Fibroblast of upper back skin (primary cell): ENCODE data around the gene OAF.
"Not testable (repeated sequence)": the region's sequence is repeated elsewhere in the genome, so short reads cannot be mapped to it uniquely, and the experiment has no call there.

Experiments
- DNase-seq: peaks from one replicate; pipeline ENCODE4 v3.0.0-alpha.2; 2013

The OAF gene

DNA sequence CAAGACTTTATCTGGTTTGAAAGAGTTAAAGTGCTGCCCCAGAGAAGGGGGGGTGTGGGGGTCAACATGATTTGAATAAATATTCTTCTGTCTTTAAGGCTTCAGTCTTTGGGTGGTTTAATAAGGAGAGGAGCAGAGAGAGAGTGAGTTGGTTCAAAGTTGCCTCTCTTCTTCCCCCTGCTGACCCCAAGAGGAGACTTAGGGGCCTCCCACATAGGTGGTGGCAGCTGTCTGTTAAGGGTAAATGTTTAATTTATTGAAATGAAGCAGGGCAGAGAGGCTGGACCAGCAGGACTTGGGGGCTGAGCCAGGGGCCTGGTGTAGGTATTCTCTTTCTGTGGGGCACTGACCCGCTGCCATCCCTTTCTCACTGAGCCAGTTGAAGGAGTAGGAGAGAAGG lies 34.6 kb downstream of the OAF start:
- DNase-seq, result no peak

DNA sequence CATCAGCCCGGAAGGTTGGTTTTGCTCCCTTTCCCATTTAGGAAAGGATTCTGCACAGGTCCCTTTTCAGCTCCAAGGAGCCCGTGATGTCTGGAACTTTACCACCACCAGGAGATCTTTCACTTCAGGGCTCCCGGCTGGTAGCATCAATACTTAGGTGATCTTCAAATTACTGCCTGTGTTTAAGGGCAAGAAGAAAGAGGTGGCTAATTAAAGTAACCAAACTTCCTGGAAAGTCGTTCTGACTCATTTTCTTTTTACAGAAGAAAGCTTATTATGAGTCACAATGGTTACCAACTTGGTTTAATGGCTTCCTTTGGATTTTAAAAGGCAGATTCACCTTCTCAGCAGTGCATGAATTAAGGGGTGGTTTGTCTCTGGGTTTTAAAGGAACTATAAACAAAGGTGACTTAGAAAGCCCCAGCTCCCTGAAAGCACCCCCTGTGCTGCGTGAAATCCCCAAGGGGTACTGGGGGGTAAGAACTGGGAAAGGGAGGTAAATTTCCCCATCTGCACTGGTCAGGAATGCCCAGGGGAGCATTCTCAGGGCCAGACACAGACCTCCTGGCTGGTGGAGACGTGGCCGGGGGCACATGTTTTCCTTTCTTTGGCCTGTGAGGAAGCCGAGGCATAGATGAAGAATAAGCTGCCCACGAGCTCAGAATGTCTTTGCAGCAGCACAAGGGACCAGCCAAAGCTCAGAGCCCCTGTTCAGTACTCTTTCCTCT lies 37.9 kb downstream of the OAF start:
- DNase-seq, result peak; percentile 61

DNA sequence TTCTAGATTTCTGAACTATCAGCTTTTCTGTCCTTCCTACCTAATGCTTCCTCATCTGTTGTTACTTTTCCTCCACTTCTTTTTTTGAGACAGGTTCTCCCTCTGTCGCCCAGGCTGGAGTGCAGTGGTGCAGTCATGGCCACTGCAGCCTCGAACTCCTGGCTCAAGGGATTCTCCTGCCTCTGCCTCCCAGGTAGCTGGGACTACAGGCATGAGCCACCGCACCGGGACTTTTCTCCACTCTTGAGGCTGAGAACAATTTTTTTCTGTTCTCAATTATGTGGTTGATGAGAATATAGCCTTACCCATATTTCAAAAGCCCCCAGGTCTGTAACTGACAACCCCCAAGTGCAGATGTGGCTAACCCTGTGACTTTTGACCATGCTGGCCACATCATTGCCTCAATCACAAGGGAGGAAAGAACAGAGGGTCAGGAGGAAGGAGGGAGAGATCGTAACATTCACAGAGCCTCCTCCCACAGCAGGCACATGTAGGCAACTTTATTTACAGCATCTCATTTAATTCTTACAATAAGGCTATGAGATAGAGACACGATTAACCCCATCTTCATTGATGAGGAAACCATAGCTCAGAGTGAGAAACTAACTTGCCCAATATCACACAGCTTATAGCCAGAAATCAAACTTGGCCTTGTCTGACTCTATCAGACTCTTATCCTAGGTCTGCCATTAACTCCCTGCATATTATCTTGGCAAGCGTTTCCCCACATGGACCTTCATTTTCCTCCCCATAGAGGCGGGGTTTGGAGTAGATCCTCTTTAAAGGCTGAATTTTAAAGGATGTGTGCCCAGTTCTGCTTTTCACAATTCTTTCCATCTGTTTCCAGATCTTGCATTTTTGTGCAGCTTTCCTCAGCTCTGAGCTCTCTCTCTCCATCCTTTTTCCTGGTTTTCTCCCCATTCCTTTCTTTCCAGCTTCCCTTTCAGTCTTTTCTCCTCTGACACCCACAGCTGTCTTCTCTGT lies 38.7 kb downstream of the OAF start:
- DNase-seq, result no peak

DNA sequence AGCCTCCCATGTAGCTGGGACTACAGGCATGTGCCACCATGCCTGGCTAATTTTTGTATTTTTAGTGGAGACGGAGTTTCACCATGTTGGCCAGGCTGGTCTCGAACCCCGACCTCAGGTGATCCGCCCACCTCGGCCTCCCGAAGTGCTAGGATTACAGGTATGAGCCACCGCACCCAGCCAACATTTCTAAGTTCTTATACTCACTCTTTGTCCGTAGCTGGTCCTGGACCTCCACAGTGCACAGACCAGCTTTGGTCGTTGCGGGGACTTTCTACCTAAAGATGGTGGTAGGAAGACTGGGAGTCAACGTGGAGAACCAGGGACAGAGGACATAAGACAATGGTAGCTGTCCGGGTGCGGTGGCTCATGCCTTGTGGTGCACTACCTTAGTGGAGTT lies 42.5 kb downstream of the OAF start:
- not testable (repeated sequence) for DNase-seq

DNA sequence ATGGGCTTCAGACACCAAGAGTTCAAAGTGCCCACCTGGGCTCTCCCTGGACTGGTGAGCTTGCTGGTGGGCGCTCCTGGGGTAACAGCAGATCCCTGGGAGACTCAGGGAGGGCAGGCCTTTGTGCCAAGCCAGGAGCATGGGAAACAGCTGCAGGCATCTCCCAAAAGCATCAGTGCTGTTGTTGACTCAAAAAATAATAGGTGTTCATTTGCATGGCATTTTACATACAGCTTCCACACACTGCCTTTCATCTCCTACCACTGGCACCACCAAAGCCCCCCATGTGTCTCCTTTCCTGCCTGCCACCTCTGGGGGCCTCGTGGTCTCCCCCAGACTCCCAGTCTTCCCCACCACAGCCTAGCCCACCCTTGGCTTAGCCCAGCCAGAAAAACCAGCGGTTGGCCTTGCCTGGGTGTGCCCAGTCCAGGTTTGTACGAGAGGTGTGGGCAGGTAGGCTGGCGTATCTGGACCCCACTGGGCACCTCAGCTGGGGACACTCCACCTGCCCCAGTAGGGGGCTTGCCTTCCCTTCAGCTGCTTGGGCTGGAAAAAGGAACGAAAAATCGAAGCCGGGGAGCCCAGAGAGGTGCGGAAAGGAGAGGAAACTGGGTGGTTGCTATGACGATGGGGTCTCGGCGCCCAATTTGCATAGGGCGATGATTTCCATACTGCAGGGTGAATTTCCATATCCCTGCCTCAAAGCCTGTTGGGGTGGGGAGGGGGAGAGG lies 44.1 kb downstream of the OAF start:
- DNase-seq, result no peak

DNA sequence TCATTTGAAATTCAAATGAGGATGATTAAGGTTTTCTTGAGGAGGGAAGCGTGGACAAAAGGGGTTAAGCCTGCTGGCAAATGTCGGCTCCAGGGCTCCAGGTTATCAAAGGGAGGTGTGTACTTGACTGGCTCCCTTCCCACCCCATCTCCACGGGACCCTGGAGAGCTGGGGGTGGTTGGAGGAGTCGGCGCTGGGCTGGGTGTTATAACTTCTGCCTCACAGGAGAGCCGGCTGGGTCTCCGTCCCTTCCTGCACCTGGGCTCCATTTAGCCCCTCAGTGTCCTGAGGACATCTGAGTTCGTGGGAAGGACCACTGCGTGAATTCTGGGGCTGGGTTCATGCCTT lies 44.7 kb downstream of the OAF start:
- DNase-seq, result no peak

DNA sequence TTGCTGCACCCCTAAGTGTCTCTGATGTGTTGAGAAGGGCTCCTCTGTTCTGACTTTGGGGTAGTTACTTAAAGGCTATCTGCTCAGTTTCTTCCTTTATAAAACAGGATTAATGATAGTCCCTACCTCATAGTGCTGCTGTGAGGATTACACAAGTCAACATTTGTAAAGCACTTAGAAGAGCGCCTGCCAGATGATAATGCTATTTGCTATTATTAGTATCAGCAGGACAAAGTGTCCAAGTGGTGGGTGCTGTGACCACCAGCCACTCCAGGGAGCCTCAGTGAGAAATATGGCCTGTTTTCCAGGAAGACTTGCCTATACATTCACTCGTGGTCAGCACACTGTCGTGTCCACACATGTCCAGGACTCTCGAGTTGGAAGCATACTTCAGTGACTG lies 45.3 kb downstream of the OAF start:
- DNase-seq, result no peak

DNA sequence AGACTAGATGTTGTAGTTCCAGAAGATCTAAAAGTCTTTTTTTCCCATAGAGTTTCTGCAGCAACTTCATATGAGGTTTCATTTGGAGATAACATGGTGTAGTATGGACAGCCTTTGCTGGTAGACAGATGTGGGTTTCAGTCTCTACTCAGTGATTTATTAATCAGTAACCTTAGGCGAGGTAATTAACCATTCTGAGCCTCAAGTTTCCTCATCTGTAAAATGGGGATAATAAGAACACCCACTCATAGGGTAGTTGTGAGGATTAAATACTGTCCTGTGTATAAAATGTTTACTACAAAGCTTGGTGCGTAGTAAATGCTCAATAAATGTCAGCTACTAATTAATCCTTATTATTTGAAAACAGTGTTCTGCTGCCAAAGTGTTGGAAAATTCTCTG lies 45.9 kb downstream of the OAF start:
- no peak for DNase-seq

DNA sequence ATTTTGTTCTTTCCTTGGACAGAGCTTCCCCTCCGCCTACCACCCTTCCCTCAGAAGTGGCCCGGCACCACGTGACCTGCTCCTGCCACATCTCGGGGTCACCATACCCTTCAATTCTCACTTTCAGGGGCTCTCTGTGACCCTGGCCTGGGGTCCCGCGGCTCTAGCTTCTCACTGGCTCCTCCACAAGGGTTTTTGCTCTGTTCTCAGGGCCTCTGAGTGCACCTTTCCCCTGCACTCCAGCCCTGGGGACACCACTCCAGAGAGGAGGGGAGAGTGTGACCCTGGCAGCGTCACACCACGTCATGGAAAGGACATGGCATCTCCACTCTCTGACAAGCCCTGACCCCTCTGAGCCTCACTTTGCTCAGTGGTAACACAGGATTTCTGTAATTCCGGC lies 46.5 kb downstream of the OAF start:
- no peak for DNase-seq

DNA sequence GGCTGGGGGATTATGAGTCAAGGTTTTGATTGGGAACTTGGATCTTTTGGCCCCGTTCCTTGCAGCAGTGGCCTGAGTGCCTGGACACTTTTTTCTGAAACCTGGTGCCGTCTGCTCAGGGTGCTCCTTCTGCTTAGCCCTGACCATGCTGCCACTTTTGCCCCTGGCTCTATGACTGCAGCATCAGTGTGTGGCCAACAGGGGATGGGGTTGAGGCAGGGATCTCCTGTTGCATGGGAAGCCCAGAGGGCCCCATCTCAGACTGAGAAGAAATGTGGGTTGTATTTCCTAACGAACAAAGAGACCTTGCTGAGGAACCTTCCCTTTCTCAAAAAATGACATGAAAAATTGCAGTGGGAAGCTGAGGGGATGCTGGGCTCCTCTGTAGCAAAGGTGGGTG lies 47.8 kb downstream of the OAF start:
- DNase-seq, result no peak

DNA sequence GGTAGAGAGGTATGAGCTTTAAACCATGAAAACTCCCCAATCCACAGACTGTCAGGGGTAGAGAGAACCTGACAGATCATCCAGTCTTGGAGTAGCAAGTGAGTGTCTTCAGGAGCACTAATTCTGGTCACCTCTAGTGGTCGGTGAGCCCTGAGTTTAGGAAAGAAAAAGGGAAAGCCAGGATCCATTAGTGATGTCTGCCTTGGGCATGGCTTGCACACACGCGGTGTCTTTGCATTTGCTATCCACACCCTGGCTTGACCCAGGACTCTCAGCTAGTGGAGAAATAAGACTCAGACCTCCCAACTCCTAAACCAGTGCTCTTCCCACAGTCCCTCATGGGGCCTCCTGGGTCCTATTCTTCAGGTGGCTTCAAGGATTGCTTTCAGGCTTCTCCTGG lies 48.4 kb downstream of the OAF start:
- DNase-seq, result no peak

DNA sequence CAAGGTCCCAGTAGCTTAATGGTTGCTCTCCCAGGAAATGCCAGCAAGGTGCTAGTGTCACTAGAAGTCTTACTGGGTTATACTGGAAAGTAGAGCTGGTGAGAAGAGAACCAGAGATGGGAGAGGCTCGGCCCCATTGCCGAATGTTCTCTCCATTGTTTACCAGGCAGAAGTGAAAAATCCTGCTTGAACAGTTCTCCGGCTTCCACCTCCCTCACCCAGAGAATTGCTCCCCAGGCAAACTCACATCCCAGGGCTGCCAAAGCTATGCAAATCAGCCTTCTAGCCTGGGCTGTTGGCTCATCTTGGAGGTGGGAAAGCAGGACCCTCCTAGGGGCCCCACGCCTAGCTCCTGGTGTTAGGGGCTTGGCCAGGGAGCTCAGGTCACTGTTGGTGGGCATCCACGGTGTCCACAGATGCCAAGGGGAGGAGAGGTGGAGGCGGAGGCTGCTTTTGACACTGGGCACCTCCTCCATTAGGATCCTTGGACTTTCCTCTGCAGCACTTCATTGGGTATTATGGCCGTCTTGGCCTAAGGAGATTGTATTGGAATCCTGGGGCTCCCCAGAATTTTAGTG lies 49.2 kb downstream of the OAF start:
- no peak for DNase-seq

DNA sequence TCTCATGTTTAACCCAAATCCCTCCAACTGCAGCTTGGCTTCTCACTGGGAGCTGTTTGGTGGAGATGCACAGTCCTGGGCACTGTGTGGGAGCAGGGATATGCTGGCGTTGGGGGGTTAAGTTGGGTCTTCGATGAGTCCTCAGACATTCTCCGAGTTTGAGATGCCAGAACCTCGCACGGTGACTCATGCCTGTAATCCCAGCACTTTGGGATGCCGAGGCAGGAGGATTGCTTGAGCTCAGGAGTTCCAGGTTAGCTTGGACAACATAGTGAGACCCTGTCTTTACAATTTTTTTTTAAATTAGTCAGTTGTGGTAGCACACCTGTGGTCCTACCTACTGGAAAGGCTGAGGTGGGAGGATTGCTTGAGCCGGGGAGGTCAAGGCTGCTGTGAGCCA lies 49.8 kb downstream of the OAF start:
- no peak for DNase-seq

DNA sequence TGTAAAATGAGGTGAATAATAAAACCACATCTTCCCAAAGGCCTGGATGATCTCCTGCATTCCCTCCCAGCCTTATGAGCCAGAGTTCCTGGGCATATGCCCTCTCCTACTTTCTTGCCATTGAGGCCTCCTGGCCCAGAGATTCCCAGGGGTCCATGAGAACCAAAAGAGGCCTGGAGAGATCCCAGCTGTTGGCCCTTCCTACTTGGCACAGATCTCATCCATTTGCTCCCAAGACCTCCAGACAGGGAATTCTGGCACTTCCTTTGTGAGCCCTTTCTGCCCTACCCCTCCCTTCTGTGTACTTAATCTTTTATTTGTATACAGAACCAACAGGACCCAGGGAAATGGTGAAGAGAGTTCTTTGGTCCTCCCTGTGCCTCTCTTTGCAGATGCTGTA lies 50.5 kb downstream of the OAF start:
- no peak for DNase-seq

DNA sequence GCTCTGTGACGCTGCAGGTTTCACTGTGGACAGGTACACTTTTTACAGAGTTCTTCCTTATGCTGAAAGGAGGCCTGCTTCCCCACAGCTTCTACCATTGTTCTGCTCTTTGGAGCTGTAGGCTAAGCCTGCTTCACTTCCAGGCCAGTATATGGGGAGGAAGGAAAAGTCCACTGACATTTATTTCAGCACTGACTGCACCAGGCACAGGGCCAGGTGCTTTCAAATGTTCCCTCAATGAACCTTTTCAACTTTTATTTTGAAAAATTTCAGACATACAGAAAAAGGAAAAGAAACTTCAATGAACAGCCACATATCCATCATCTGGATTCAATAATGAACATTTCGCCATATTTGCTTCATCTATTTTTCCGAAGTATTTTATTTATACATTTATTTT lies 51.1 kb downstream of the OAF start:
- DNase-seq, result no peak

DNA sequence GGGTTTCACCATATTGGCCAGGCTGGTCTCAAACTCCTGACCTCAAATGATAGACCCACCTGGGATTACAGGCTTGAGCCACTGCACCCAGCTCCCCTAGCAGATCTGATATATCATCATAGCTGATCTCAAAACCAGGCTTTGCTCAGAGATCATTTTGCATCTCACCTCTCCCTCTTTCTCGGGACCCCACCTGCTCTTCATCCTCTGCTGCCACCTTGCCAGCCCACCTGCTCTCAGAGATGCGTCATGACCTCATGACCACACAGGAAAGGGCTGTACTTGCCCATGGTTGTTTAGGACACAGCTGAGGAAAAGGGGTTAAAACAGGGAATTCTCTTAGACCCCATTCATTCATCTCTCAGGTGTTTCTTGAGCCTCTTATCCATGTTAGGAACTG lies 56.5 kb downstream of the OAF start:
- no peak for DNase-seq

DNA sequence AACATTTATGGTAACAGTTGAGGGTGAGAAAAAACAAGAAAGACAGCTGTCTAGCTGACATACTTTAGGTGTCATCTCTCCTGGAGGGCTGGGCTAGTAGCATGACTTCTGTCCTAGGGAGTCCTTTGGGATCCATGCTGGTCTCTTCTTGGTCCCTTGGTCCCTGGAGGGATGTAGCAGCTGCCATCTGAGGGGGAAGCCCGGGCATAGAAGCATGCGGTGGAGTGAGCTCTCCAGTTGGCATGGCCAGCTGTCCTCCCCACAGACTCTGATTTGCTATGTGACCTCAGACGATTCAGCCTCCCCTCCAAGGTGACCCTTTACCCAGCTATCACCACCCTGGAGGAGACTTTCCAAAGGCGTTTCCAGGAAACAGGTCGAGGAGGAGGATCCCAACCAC lies 57.9 kb downstream of the OAF start:
- no peak for DNase-seq

DNA sequence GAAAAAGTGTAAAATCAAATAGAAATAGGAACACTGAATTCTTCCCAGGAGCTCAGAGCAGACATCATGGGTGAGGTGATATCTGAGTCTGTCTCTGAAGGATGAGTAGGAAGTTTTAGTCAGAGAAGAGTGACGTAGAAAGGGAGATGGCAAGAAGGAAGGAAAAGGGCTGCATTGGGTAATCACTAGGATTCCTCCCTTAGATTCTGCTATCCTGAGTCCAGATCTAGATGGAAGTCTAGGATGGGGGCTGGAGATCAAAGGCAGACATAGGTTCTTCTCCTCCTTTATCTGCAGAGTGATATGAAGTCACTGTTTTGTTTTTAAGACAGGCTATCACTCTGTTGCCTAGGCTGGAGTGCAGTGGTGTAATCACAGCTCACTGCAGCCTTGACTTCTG lies 59.6 kb downstream of the OAF start:
- no peak for DNase-seq

DNA sequence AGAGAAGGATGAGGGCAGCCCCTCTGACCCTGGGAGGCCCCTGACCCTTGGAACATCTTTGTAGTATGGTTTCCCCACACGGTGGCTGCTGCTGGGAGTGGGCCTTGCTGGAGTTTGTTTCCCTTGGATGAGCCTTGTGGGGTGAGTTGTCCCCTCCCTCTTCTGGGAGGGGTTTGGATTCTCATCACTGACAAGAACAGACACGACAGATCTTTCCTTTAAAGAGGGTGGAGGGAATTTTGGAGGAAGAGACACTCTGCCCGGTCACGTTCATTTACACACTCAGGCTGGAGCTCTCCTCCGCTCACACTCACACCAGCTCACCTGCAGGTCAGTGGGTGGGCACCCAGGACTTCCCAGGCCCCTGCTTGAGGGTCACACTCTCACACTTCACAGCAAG lies 60.8 kb downstream of the OAF start:
- no peak for DNase-seq

DNA sequence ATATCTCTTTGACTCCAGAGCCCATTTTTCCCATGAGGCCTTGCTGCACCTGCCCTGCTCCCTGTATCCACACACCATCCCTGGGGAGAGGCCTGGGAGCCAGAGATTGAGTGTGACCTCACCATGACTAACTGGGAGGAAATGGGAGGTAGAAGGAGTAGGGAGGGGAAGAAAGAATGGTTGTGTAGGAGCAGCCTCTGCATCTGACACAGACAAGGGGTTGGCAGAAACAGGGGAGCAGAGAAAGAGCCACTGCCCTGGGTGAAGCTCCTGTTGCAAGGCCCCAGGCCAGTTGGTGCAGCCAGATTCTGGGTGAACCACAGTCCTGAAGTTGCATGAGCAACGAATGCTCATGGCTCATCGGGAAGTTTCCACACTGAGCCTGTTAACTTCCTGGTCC lies 61.5 kb downstream of the OAF start:
- peak; percentile 72 for DNase-seq

DNA sequence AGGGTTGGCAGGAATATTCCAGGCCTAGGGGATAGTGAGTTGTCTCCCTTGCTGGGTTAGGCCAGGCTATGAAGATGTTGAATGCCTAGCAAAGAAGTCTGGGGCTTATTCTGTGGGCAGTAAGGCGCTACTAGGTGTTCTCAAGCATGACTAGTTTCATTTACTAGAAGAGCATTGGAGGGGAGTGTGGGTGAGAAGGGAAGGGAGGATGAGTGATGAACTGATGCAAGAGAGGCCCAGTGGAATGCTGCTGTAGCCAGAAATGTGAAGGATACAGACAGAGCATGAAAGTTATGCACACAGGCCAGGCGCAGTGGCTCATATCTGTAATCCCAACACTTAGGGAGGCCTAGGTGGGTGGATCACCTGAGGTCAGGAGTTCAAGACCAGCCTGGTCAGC lies 62.6 kb downstream of the OAF start:
- peak; percentile 63 for DNase-seq

DNA sequence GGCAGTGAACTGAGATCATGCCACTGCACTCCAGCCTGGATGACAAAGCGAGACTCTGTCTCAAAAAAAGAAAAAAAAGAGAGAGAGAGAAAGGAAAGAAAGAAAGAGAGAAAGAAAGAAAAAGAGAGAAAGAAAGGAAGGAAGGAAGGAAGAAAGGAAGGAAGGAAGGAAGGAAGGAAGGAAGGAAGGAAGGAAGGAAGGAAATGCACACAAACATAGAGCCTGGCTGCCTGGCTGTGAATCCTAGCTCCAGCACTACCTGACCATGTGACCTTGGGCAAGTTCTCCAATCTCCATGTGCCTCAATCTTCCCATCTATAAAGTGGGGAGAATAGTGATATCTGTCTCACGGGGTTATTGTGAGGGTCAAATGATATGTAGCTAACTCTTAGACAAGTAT lies 63.1 kb downstream of the OAF start:
- not testable (repeated sequence) for DNase-seq

DNA sequence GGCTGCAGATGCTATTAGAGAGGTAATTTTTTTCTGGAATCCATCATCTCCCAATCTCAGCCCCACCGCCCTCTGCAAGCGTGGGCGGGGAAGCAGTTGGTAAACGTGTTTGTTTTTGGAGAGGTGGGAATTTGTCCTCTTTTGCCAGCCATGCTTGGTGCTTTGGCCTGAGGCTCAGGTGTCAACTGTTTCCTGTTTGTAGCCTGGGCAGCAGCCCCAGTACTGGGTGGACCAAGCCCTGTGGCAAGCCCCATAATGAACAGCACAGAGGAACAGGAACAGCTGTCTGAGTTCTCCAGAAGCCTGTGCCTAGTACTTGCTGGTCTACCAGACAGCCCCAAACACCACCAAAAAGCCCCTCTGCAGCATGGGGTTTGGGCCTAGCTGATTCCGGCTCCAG lies 68.7 kb downstream of the OAF start:
- DNase-seq, result no peak
